ENCODE results near the gene RAB35.
A peak's percentile ranks its signal among the peaks of the same experiment; 100 is the strongest.

The RAB35 gene

DNA sequence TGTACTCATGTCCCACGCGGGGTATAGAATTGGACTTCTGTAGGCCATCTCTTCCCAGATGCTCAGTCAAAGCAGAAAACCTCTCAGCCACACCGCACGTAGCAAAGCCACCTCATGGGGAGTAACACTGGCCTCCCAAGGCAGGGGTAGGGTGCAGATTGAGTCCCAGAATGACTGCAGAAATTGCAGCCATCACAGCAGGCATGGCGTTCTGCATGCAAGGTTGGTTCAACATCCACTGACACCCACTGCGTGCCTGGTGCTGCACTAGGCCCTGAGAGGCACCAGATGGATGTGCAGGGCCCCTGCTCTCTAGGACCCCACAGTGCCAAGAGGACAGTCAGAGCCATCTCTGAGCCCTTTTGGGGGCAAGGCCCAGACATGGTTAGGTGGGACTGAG is 39.9 kb downstream of the RAB35 start:
- ATAC-seq (ENCODE audit: low read depth): no peak

GRCh38 chr12:120075034-120075616 is 41.4 kb downstream of the RAB35 start:
- no peaks in the 10 kb centered on the region for H3K27me3 Mint-ChIP-seq
- DNase-seq (ENCODE audit: low spot score in 2 of 2) (no peak), ATAC-seq (ENCODE audit: low read depth) (peak; percentile 45)
- H3K9me3 Mint-ChIP-seq: no peaks in the 10 kb centered on the region
- H3K27ac Mint-ChIP-seq: no peak overlapping the region
- H3K36me3 Mint-ChIP-seq: peaks cover 14% of the 10 kb centered on the region
- peaks cover 4% of the 10 kb centered on the region for H3K4me1 Mint-ChIP-seq
- H3K4me3 Mint-ChIP-seq: no peak overlapping the region

More for the DNA sequence above, 39.9 kb downstream of the RAB35 start:
- H3K36me3 Mint-ChIP-seq: peaks cover 12% of the 10 kb centered on the region
- no peaks in the 10 kb centered on the region for H3K27me3 Mint-ChIP-seq
- peaks cover 4% of the 10 kb centered on the region for H3K4me1 Mint-ChIP-seq
- no peaks in the 10 kb centered on the region for H3K9me3 Mint-ChIP-seq
- no peak for DNase-seq (ENCODE audit: low spot score in 2 of 2)
- H3K27ac Mint-ChIP-seq: no peak overlapping the region
- no peak overlapping the region for H3K4me3 Mint-ChIP-seq

GRCh38 chr12:120072472-120073249 is 43.9 kb downstream of the RAB35 start:
- ATAC-seq (ENCODE audit: low read depth) (no peak), DNase-seq (ENCODE audit: low spot score in 2 of 2) (no peak)
- Mint-ChIP-seq H3K4me3 (no peak overlapping the region), H3K27me3 (no peaks in the 10 kb centered on the region), H3K9me3 (no peaks in the 10 kb centered on the region), H3K4me1 (peaks cover 4% of the 10 kb centered on the region), H3K36me3 (peaks cover 12% of the 10 kb centered on the region), H3K27ac (no peak overlapping the region)

DNA sequence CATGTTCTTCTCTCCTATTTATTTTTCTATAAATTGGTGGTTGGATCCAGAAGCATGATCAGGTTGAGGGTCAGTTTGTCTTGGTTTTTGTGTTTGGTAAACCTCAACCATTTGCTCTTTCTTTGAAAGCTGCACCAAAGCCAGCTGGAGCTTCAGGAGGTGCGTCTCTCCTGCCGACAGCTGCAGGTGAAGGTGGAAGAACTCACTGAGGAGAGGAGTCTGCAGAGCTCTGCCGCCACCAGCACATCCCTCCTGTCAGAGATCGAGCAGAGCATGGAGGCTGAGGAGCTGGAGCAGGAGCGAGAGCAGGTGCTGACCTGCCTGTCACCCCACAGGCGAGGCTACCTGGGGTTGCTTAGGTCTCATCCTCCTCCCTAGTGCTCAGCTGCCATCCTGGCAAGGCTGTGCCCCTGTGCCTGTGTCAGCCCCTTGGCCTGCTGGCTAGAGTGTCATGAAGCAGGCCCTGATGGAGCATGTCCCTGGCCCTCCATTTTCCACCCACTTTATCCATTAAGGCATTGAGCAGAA is 45.0 kb downstream of the RAB35 start:
- no peak for DNase-seq (ENCODE audit: low spot score in 2 of 2)
- no peak overlapping the region for H3K4me3 Mint-ChIP-seq
- H3K9me3 Mint-ChIP-seq: no peaks in the 10 kb centered on the region
- H3K4me1 Mint-ChIP-seq: peaks cover 4% of the 10 kb centered on the region
- ATAC-seq (ENCODE audit: low read depth): no peak
- H3K27ac Mint-ChIP-seq: no peak overlapping the region
- no peaks in the 10 kb centered on the region for H3K27me3 Mint-ChIP-seq
- peaks cover 11% of the 10 kb centered on the region for H3K36me3 Mint-ChIP-seq

GRCh38 chr12:120069278-120069677 is 47.3 kb downstream of the RAB35 start:
- H3K4me3 Mint-ChIP-seq: no peak overlapping the region
- H3K36me3 Mint-ChIP-seq: peaks cover 13% of the 10 kb centered on the region
- no peaks in the 10 kb centered on the region for H3K27me3 Mint-ChIP-seq
- DNase-seq (ENCODE audit: low spot score in 2 of 2) (no peak), ATAC-seq (ENCODE audit: low read depth) (no peak)
- H3K27ac Mint-ChIP-seq: no peak overlapping the region
- no peaks in the 10 kb centered on the region for H3K9me3 Mint-ChIP-seq
- H3K4me1 Mint-ChIP-seq: no peaks in the 10 kb centered on the region

DNA sequence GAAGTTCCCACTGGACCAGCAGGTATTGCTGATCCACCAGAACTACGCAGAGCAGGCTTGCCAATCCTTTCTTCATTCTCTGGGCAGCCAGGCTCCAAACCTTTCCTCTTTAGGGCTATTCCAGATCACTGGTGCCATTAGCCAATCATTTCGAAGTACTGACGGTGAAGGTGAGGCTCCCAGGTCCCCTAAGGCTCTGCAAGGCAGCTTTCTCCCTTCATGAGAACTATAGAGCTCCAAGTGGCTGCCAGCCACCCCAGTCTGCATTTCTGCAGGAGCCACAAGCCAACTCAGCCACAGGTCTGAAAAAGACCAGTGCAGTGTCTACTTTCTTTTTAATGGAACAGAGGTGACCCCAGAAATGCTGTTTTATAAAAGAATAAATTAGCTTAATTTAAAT is 48.7 kb downstream of the RAB35 start:
- Mint-ChIP-seq H3K27ac (no peak overlapping the region), H3K4me1 (no peaks in the 10 kb centered on the region), H3K27me3 (no peaks in the 10 kb centered on the region), H3K9me3 (no peaks in the 10 kb centered on the region), H3K4me3 (no peak overlapping the region), H3K36me3 (peaks cover 6% of the 10 kb centered on the region)
- DNase-seq (ENCODE audit: low spot score in 2 of 2) (no peak), ATAC-seq (ENCODE audit: low read depth) (no peak)

GRCh38 chr12:120067084-120067869 is 49.3 kb downstream of the RAB35 start:
- no peak for ATAC-seq (ENCODE audit: low read depth)
- no peak overlapping the region for H3K27ac Mint-ChIP-seq
- H3K36me3 Mint-ChIP-seq: peaks cover 6% of the 10 kb centered on the region
- H3K4me1 Mint-ChIP-seq: no peaks in the 10 kb centered on the region
- H3K27me3 Mint-ChIP-seq: no peaks in the 10 kb centered on the region
- no peaks in the 10 kb centered on the region for H3K9me3 Mint-ChIP-seq
- DNase-seq (ENCODE audit: low spot score in 2 of 2): no peak
- no peak overlapping the region for H3K4me3 Mint-ChIP-seq

DNA sequence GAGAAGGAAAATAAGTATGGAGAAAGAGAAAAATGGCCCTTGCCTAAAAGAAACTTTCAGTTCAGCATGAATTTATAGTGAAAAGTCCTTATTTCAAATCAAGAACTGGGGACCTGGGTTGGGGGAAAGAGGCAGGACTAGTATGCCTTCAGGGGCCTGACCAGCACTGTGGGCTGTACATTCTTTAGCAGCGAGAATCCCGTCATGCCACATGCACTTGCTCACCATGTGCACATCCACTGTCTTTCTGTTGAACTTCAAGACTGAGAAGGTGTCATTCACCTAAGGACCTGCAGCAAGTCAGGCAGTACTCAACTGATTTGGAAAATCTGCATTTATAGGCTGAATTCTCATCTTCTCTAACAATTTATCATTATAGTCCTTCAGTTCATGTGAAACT is 50.2 kb downstream of the RAB35 start:
- DNase-seq (ENCODE audit: low spot score in 2 of 2) (no peak), ATAC-seq (ENCODE audit: low read depth) (no peak)
- H3K9me3 Mint-ChIP-seq: no peaks in the 10 kb centered on the region
- H3K4me3 Mint-ChIP-seq: no peak overlapping the region
- peaks cover 6% of the 10 kb centered on the region for H3K36me3 Mint-ChIP-seq
- H3K27ac Mint-ChIP-seq: no peak overlapping the region
- no peaks in the 10 kb centered on the region for H3K27me3 Mint-ChIP-seq
- H3K4me1 Mint-ChIP-seq: no peaks in the 10 kb centered on the region

GRCh38 chr12:120065472-120065871 is 51.1 kb downstream of the RAB35 start:
- ATAC-seq (ENCODE audit: low read depth) (no peak), DNase-seq (ENCODE audit: low spot score in 2 of 2) (no peak)
- H3K27me3 Mint-ChIP-seq: no peaks in the 10 kb centered on the region
- no peak overlapping the region for H3K4me3 Mint-ChIP-seq
- H3K4me1 Mint-ChIP-seq: no peaks in the 10 kb centered on the region
- peaks cover 7% of the 10 kb centered on the region for H3K36me3 Mint-ChIP-seq
- no peaks in the 10 kb centered on the region for H3K9me3 Mint-ChIP-seq
- H3K27ac Mint-ChIP-seq: no peak overlapping the region

DNA sequence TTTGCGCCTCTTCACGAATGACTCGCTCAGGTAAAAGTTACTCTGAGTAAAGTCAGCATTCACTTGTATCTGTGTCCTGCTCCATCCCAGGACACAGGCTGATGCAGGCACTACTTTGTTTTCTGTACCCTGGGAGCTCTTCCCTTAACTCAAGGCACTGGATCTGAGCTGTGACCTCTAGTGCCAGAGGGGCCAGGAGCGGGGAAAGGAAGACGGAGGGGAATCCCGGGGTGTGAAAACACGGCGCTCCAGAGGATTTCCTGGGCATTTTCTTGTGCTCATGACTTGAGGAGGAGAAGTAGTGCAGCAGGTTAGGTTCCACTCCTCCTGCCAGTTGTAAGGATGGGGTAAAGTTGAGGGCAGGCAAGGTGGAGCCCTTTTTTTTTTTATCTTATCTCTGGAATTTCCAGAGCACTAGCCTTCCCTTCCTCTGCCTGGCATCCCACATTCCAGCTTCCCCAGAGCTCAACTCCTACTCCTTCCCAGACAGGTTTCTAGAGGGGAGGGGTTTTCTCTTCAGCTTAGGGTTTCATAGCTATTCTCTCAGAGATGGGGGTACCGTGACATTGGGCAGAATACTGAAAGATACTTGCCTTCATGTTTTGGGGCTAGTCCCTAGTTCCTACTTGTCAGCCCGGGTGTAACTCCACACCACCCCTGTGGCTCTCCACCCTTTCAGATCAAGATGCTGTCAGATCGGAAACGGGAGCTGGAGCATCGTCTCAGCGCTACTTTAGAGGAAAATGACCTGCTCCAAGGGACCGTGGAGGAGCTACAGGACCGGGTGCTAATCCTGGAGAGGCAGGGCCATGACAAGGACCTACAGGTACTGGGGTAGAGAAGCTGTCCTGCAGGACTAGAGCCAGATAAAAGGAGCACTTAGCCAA is 52.3 kb downstream of the RAB35 start:
- no peak for ATAC-seq (ENCODE audit: low read depth)
- no peak overlapping the region for H3K27ac Mint-ChIP-seq
- H3K9me3 Mint-ChIP-seq: no peaks in the 10 kb centered on the region
- DNase-seq (ENCODE audit: low spot score in 2 of 2): no peak
- H3K27me3 Mint-ChIP-seq: no peaks in the 10 kb centered on the region
- H3K4me3 Mint-ChIP-seq: no peak overlapping the region
- peaks cover 7% of the 10 kb centered on the region for H3K36me3 Mint-ChIP-seq
- H3K4me1 Mint-ChIP-seq: no peaks in the 10 kb centered on the region

DNA sequence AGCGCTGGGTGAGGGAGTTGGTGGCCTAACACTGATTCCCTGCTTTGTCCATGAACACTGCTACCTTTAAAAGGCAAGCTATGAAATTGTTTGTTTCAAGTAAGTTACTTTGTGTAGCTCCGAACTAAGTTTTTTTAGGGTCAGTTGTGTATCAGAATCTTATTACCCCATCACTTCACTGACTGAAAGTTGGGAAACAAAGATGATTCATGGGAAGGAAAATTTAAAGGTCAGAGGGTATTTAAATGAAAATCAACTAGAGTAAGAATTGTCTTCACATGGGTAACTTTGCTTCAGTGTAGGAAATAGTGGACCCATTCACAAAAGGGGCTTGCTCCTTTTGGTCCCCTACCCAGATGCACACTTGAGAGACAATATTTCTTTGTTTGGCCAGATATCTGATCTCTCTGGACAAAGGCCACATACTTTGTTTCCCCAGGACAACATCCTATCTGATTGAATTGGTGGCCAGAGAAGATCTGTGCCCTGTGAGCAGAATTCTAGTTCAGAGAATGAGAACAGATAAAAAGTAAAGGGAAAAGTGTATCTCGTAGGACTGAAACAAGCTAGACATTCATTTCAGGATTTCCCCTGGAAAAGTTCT is 53.5 kb downstream of the RAB35 start:
- Mint-ChIP-seq H3K27me3 (no peaks in the 10 kb centered on the region), H3K9me3 (no peaks in the 10 kb centered on the region), H3K36me3 (peaks cover 7% of the 10 kb centered on the region), H3K27ac (no peak overlapping the region), H3K4me3 (no peak overlapping the region), H3K4me1 (no peaks in the 10 kb centered on the region)
- DNase-seq (ENCODE audit: low spot score in 2 of 2) (no peak), ATAC-seq (ENCODE audit: low read depth) (no peak)

DNA sequence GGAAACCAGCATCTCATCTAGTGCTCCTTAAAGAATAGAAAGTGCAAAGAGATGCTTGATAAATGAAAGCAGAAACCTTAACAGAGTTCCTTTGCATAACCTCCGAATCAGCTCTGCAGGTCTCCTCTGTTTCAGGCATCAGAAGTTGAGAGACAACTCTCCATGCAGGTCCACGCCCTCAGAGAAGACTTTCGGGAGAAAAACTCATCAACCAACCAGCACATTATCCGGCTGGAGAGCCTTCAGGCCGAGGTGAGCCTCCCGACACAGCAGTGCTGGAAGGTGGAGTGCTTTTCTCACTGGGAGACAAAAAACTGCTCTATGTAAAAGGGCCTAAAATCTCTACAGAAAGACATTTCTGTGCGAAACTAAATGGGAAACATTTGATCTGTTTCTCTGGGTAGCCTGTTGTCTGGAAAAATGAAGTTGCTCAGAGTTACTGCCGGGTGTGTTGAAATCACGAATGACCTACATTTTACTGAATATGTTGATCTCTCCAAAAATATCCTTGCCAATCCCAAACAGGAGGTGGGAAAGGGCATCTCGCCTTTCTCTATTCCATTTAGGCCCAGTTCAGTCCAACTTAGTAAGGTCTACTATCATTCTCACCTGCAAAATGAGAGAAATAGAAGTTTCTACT is 54.9 kb downstream of the RAB35 start:
- no peak overlapping the region for H3K27ac Mint-ChIP-seq
- DNase-seq (ENCODE audit: low spot score in 2 of 2) (no peak), ATAC-seq (ENCODE audit: low read depth) (no peak)
- H3K27me3 Mint-ChIP-seq: no peaks in the 10 kb centered on the region
- H3K36me3 Mint-ChIP-seq: peaks cover 7% of the 10 kb centered on the region
- no peaks in the 10 kb centered on the region for H3K9me3 Mint-ChIP-seq
- no peak overlapping the region for H3K4me3 Mint-ChIP-seq
- no peaks in the 10 kb centered on the region for H3K4me1 Mint-ChIP-seq

DNA sequence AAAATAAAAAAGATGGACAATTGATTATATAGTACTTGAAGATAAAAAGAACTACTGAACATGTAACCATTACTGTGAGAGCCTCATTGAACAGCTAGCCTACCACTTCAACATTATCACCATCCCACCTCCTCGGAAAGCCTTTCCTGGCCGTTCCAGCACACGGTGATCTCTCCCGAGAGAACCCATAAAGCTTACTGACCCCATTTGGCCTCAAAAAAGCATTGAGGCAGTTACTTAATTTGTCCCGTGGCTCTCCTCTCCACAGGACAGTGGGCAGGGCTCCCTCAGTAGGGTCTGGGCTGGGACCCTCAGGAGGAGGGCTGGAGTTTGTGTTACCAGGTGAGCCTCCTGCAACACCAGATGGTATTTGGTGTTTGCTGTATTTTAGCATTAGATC is 55.8 kb downstream of the RAB35 start:
- H3K27ac Mint-ChIP-seq: no peak overlapping the region
- no peaks in the 10 kb centered on the region for H3K9me3 Mint-ChIP-seq
- H3K4me1 Mint-ChIP-seq: no peaks in the 10 kb centered on the region
- no peak overlapping the region for H3K4me3 Mint-ChIP-seq
- no peak for ATAC-seq (ENCODE audit: low read depth)
- H3K36me3 Mint-ChIP-seq: peaks cover 7% of the 10 kb centered on the region
- H3K27me3 Mint-ChIP-seq: no peaks in the 10 kb centered on the region
- no peak for DNase-seq (ENCODE audit: low spot score in 2 of 2)

Measured in memory B cell (primary cell).